Neural cell (in vitro differentiated cells): ENCODE measurements around the gene ABCA2. TPM values are rescaled to one million over a fixed set of nuclear protein-coding genes. Genes with fewer than 3 reads are reported as not detected.

Experiments used
- H2AFZ ChIP-seq: fragments of 200-600, 300-800 bp; sonication (generic), shearing (Covaris generic); 2 replicates; pipeline ENCODE4 v1.6.0; 2014; ENCODE audit warnings: low read depth, mild to moderate bottlenecking, antibody characterized with exemption, low read length, moderate library complexity
- H3F3A ChIP-seq: fragments of 200-600 bp; shearing (Covaris generic); 2 replicates; pipeline ENCODE4 v1.6.1; 2016; ENCODE audit warnings: mild to moderate bottlenecking, moderate library complexity, mixed read lengths, antibody characterized with exemption, low read length; ENCODE audit not compliant: insufficient read depth, poor library complexity, severe bottlenecking
- H3K27ac ChIP-seq: fragments of 200-600, 300-800 bp; sonication (generic), shearing (Covaris generic); 2 replicates; pipeline ENCODE4 v1.5.1; 2014; ENCODE audit warnings: mild to moderate bottlenecking, low read length, moderate library complexity
- H3K27me3 ChIP-seq: fragments of 300-800, 200-600 bp; sonication (generic), shearing (Covaris generic); 2 replicates; pipeline ENCODE4 v1.6.0; 2014; ENCODE audit warnings: mild to moderate bottlenecking, low read depth, low read length, moderate library complexity; ENCODE audit not compliant: insufficient read depth
- H3K36me3 ChIP-seq: fragments of 300-800, 200-600 bp; sonication (generic), shearing (Covaris generic); 2 replicates; pipeline ENCODE4 v1.5.1; 2014; ENCODE audit warnings: mild to moderate bottlenecking, antibody characterized with exemption, low read length, moderate library complexity; ENCODE audit not compliant: insufficient read depth
- H3K4me2 ChIP-seq: fragments of 300-800, 200-600 bp; sonication (generic), shearing (Covaris generic); 2 replicates; pipeline ENCODE4 v1.6.0; 2014; ENCODE audit warnings: mild to moderate bottlenecking, low read length
- H3K4me3 ChIP-seq: fragments of 300-800, 200-600 bp; sonication (generic), shearing (Covaris generic); 2 replicates; pipeline ENCODE4 v1.5.1; 2014; ENCODE audit warnings: mild to moderate bottlenecking, low read length, moderate library complexity
- H3K79me2 ChIP-seq: fragments of 200-600 bp; shearing (Covaris generic); replicated peaks from 2 replicates; pipeline ENCODE4 v1.6.0; 2014; ENCODE audit warnings: mild to moderate bottlenecking, low read length, moderate library complexity; ENCODE audit not compliant: insufficient read depth
- H3K9ac ChIP-seq: fragments of 300-800, 200-600 bp; sonication (generic), shearing (Covaris generic); 2 replicates; pipeline ENCODE4 v1.6.1; 2016; ENCODE audit warnings: mild to moderate bottlenecking, low read length, mixed read lengths
- H3K9me2 ChIP-seq: fragments of 200-600 bp; shearing (Covaris generic); 2 replicates; pipeline ENCODE4 v1.6.1; 2016; ENCODE audit warnings: mild to moderate bottlenecking, low read length, mixed read lengths; ENCODE audit not compliant: insufficient read depth
- H3K9me3 ChIP-seq: fragments of 200-600, 300-800 bp; sonication (generic), shearing (Covaris generic); 2 replicates; pipeline ENCODE4 v1.6.1; 2016; ENCODE audit warnings: mild to moderate bottlenecking, mixed run types, low read length, moderate library complexity, mixed read lengths
- H4K20me1 ChIP-seq: fragments of 200-600 bp; shearing (Covaris generic); 2 replicates; pipeline ENCODE4 v1.6.1; 2016; ENCODE audit warnings: mild to moderate bottlenecking, mixed run types; ENCODE audit not compliant: insufficient read depth
- CTCF ChIP-seq: fragments of 450-650 bp; IDR thresholded peaks from 2 replicates; pipeline ENCODE4 v1.5.1; 2014; ENCODE audit warnings: antibody characterized with exemption, mild to moderate bottlenecking, moderate library complexity; ENCODE audit not compliant: poor library complexity, severe bottlenecking
- EP300 ChIP-seq: fragments of 450-650 bp; conservative IDR thresholded peaks from 2 replicates; pipeline ENCODE4 v1.6.1; 2014; ENCODE audit warnings: antibody characterized with exemption, mild to moderate bottlenecking, moderate library complexity; ENCODE audit not compliant: poor library complexity, severe bottlenecking
- EZH2 ChIP-seq: fragments of 200-600, 300-800 bp; shearing (Covaris generic), sonication (generic); IDR thresholded peaks from 2 replicates; pipeline ENCODE4 v1.6.1; 2014; ENCODE audit warnings: antibody characterized with exemption, low read length, borderline replicate concordance, mild to moderate bottlenecking; ENCODE audit not compliant: insufficient read depth, poor library complexity, severe bottlenecking
- MXI1 ChIP-seq: fragments of 450-650 bp; conservative IDR thresholded peaks from 2 replicates; pipeline ENCODE4 v1.6.1; 2014; ENCODE audit warnings: antibody characterized with exemption, mild to moderate bottlenecking; ENCODE audit not compliant: poor library complexity, severe bottlenecking
- POLR2AphosphoS5 ChIP-seq: IDR thresholded peaks from 2 replicates; pipeline ENCODE4 v1.6.1; 2012
- RAD21 ChIP-seq: fragments of 450-650 bp; conservative IDR thresholded peaks from 2 replicates; pipeline ENCODE4 v1.6.1; 2014; ENCODE audit warnings: antibody characterized with exemption, mild to moderate bottlenecking, moderate library complexity
- SMC3 ChIP-seq: fragments of 450-650 bp; conservative IDR thresholded peaks from 2 replicates; pipeline ENCODE4 v1.6.1; 2014; ENCODE audit warnings: antibody characterized with exemption, mild to moderate bottlenecking, moderate library complexity; ENCODE audit not compliant: poor library complexity
- TAF1 ChIP-seq: IDR thresholded peaks from 2 replicates; pipeline ENCODE4 v1.6.1; 2012; ENCODE audit warnings: low read depth
- polyA plus RNA-seq: library from polyadenylated mRNA; depleted of rRNA; stranded (reverse); fragments of >200 nt; gene quantifications from 2 replicates; pipeline ENCODE4 v1.2.3, GENCODE V29; 2014
- TF ChIP-seq, protein P1 (sequence below): IDR thresholded peaks from 2 replicates; pipeline ENCODE4 v1.6.1; 2012; ENCODE audit warnings: borderline replicate concordance

The ABCA2 gene
- polyA plus RNA-seq, 1 donor from 2014 or later: 30.6 TPM

- H2AFZ ChIP-seq: no peak overlapping the region
- H3K9me2 ChIP-seq: no peaks in the 10 kb centered on the region
- H3K9ac ChIP-seq: no peak overlapping the region
- no peaks in the 10 kb centered on the region for H3K36me3 ChIP-seq
- H3K4me3 ChIP-seq: no peak overlapping the region
- no peak overlapping the region for H3K27ac ChIP-seq
- no peaks in the 10 kb centered on the region for H3K9me3 ChIP-seq
- no peaks in the 10 kb centered on the region for H3F3A ChIP-seq
- H3K4me2 ChIP-seq: no peak overlapping the region
- peaks cover 13% of the 10 kb centered on the region for H4K20me1 ChIP-seq
- no peaks in the 10 kb centered on the region for H3K27me3 ChIP-seq
- H3K79me2 ChIP-seq: peaks cover 20% of the 10 kb centered on the region
- TF ChIP-seq POLR2AphosphoS5: no peak
- TF ChIP-seq MXI1: no peak
- TF ChIP-seq, protein P1, sequence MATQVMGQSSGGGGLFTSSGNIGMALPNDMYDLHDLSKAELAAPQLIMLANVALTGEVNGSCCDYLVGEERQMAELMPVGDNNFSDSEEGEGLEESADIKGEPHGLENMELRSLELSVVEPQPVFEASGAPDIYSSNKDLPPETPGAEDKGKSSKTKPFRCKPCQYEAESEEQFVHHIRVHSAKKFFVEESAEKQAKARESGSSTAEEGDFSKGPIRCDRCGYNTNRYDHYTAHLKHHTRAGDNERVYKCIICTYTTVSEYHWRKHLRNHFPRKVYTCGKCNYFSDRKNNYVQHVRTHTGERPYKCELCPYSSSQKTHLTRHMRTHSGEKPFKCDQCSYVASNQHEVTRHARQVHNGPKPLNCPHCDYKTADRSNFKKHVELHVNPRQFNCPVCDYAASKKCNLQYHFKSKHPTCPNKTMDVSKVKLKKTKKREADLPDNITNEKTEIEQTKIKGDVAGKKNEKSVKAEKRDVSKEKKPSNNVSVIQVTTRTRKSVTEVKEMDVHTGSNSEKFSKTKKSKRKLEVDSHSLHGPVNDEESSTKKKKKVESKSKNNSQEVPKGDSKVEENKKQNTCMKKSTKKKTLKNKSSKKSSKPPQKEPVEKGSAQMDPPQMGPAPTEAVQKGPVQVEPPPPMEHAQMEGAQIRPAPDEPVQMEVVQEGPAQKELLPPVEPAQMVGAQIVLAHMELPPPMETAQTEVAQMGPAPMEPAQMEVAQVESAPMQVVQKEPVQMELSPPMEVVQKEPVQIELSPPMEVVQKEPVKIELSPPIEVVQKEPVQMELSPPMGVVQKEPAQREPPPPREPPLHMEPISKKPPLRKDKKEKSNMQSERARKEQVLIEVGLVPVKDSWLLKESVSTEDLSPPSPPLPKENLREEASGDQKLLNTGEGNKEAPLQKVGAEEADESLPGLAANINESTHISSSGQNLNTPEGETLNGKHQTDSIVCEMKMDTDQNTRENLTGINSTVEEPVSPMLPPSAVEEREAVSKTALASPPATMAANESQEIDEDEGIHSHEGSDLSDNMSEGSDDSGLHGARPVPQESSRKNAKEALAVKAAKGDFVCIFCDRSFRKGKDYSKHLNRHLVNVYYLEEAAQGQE: no peak
- no peak for TF ChIP-seq EP300
- no peak for TF ChIP-seq SMC3
- TF ChIP-seq EZH2: no peak
- no peak for TF ChIP-seq CTCF
- no peak for TF ChIP-seq TAF1
Observed at GRCh38 chr9:137041124-137041523, 13.1 kb upstream of the ABCA2 start.

GRCh38 chr9:137040568-137040967 lies 12.5 kb upstream of the ABCA2 start:
- Histone ChIP-seq H4K20me1 (peaks cover 13% of the 10 kb centered on the region), H3K9me3 (no peaks in the 10 kb centered on the region), H3K4me3 (no peak overlapping the region), H3K27me3 (no peaks in the 10 kb centered on the region), H3K4me2 (no peak overlapping the region), H3K27ac (no peak overlapping the region), H2AFZ (no peak overlapping the region), H3K36me3 (no peaks in the 10 kb centered on the region), H3K9ac (no peak overlapping the region), H3K9me2 (no peaks in the 10 kb centered on the region), H3F3A (no peaks in the 10 kb centered on the region), H3K79me2 (peaks cover 20% of the 10 kb centered on the region)
- TF ChIP-seq TAF1: no peak
- TF ChIP-seq MXI1: no peak
- no peak for TF ChIP-seq EP300
- no peak for TF ChIP-seq RAD21
- TF ChIP-seq, protein P1: no peak
